H1 (cell line): ENCODE results near the gene NAP1L5. TPM values are rescaled to one million over a fixed set of nuclear protein-coding genes. Genes with fewer than 3 reads are reported as not detected.

Experiments used
- BRCA1 ChIP-seq: IDR thresholded peaks from 2 replicates; pipeline ENCODE4 v1.6.1; 2012; ENCODE audit warnings: low read depth, low read length, improper control_type of control experiment
- CREB1 ChIP-seq: IDR thresholded peaks from 2 replicates; pipeline ENCODE4 v1.6.1; 2012; ENCODE audit warnings: inconsistent platforms
- HDAC2 ChIP-seq, 2 experiments: fragments of 300-600 bp in 1 of 2; sonication (generic) in 1 of 2; IDR thresholded peaks; 2 replicates each; pipeline ENCODE4 v1.6.1; 2011 to 2012; ENCODE audit warnings: low read depth in 2 of 2, low read length in 2 of 2, mild to moderate bottlenecking in 2 of 2, moderate library complexity in 2 of 2, borderline replicate concordance in 1 of 2, inconsistent platforms in 1 of 2
- SP2 ChIP-seq: IDR thresholded peaks from 2 replicates; pipeline ENCODE4 v1.6.1; 2012; ENCODE audit warnings: mild to moderate bottlenecking, low read length, inconsistent platforms
- polyA plus RNA-seq, 7 experiments: library from polyadenylated mRNA; depleted of rRNA in 3 of 7; stranded (reverse) in 5 of 7; unstranded in 2 of 7; fragments of >200 nt in 5 of 7; fragments of 200-250 nt in 2 of 7; gene quantifications; 1 replicate in 5 of 7; 2 replicates in 1 of 7; 4 replicates in 1 of 7; pipeline versions ENCODE4 v1.2.1 to v1.2.3, GENCODE V29; 2011 to 2013; ENCODE audit warnings: missing spikeins in 2 of 7, mixed read lengths in 2 of 7
- total RNA-seq: library from RNA; stranded (reverse); fragmentation: NEBNext Ultra II Directional; extraction: Animal tissue kit (Norgen Biotek cat#: 25700); gene quantifications from 2 replicates; pipeline ENCODE4 v1.2.1, GENCODE V29; 2021

NAP1L5 gene
- total and polyA plus RNA-seq, 2 of the 8 experiments (the other 6 are each of a cell fraction or from before 2014, with no cell fraction given), result 1.3 to 2.7 TPM

DNA sequence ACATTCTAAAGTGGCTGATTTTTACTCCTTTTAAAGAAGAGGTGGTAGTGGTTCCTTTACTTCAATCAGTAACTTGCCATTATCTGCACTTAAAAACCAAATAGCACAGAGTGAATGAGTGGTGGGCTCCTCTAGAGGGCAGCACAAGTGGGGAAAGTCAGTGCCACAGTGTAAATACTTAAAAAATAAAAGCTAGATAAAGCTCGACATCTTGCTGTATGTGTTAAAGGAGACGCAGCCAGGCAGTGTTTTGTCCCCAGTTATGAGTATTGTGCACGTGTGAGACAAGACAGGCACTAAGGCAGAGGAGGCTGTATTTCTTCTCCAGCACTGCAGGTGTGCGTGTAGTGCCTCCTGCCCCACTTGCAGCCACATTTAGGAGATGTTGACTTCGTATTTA lies 24.6 kb downstream of the NAP1L5 start (continued):
- no peak for TF ChIP-seq HDAC2 (IDR thresholded peaks at IDR 0.05; ENCODE audit: borderline replicate concordance in 1 of 2, low read depth in 2 of 2, low read length in 2 of 2)
- TF ChIP-seq SP2, result no peak
- no peak for TF ChIP-seq BRCA1
- TF ChIP-seq CREB1, result no peak
